IMR-90 (cell line): ENCODE measurements around the gene SETSIP. TPM values are rescaled to one million over a fixed set of nuclear protein-coding genes. Genes with fewer than 3 reads are reported as not detected.

Experiments used
- ATAC-seq: fragments of 200-7000 bp; cut with Tn5 transposase; 2 replicates; pipeline ENCODE4 v1.9.1; 2020; ENCODE audit warnings: low read depth, mild to moderate bottlenecking, moderate library complexity
- BruUV-seq: library from RNA; stranded (reverse); fragments of 400-500 nt; replicated peaks from 2 replicates; lab custom pipeline; 2021; lab: Mats Ljungman, UMichigan
- CTCF ChIA-PET: fragments of 300-600 bp; formaldehyde crosslinking; extraction: SDS; loops from one replicate; lab custom pipeline; 2021; ENCODE audit warnings: antibody characterized with exemption; lab: Yijun Ruan, JAX
- POLR2A ChIA-PET: fragments of 300-600 bp; sonication (Branson Sonifier 250); formaldehyde crosslinking; loops from one replicate; lab custom pipeline; 2022; ENCODE audit warnings: antibody characterized with exemption; ENCODE audit not compliant: unreplicated experiment; lab: Charles Lee
- DNase-seq: peaks from one replicate; pipeline ENCODE4 v3.0.0; 2013
- H2AFZ ChIP-seq: replicated peaks from 2 replicates; pipeline ENCODE3; 2013; ENCODE audit warnings: low read length, mild to moderate bottlenecking; ENCODE audit not compliant: poor library complexity
- H2AK5ac ChIP-seq: 2 replicates; pipeline ENCODE4 v1.6.1; 2013; ENCODE audit warnings: low read depth, low read length, inconsistent platforms
- H2AK9ac ChIP-seq: replicated peaks from 2 replicates; pipeline ENCODE3; 2013; ENCODE audit warnings: mild to moderate bottlenecking, low read depth, low read length, moderate library complexity; ENCODE audit not compliant: poor library complexity
- H2BK120ac ChIP-seq: 2 replicates; pipeline ENCODE4 v1.6.1; 2013; ENCODE audit warnings: low read depth, low read length, inconsistent platforms
- H2BK15ac ChIP-seq: 3 replicates; pipeline ENCODE4 v1.6.1; 2013; ENCODE audit warnings: low read depth, low read length, inconsistent platforms
- H2BK20ac ChIP-seq: 2 replicates; pipeline ENCODE4 v1.6.1; 2013; ENCODE audit warnings: low read depth, mild to moderate bottlenecking, inconsistent platforms, low read length, moderate library complexity
- H2BK5ac ChIP-seq: 2 replicates; pipeline ENCODE4 v1.6.1; 2013; ENCODE audit warnings: mild to moderate bottlenecking, low read depth, low read length, inconsistent platforms; ENCODE audit not compliant: poor library complexity, severe bottlenecking
- H3K14ac ChIP-seq: replicated peaks from 2 replicates; pipeline ENCODE4 v1.6.1; 2013; ENCODE audit warnings: low read depth, low read length, inconsistent platforms
- H3K18ac ChIP-seq: 2 replicates; pipeline ENCODE4 v1.6.1; 2013; ENCODE audit warnings: low read depth, low read length, control low read depth
- H3K23ac ChIP-seq: 2 replicates; pipeline ENCODE4 v1.6.1; 2013; ENCODE audit warnings: low read depth, low read length, inconsistent platforms
- H3K27ac ChIP-seq: 2 replicates; pipeline ENCODE4 v1.5.1; 2013; ENCODE audit warnings: mild to moderate bottlenecking, control low read depth, low read length; ENCODE audit not compliant: insufficient read depth
- H3K27me3 ChIP-seq: 2 replicates; pipeline ENCODE4 v1.6.1; 2013; ENCODE audit warnings: low read length; ENCODE audit not compliant: control insufficient read depth, insufficient read depth
- H3K36me3 ChIP-seq: 2 replicates; pipeline ENCODE4 v1.6.1; 2013; ENCODE audit warnings: low read length, mixed read lengths; ENCODE audit not compliant: control insufficient read depth, insufficient read depth
- H3K4ac ChIP-seq: 2 replicates; pipeline ENCODE4 v1.6.1; 2013; ENCODE audit warnings: low read depth, low read length, inconsistent platforms
- H3K4me1 ChIP-seq: 2 replicates; pipeline ENCODE4 v1.6.1; 2013; ENCODE audit warnings: low read length, mixed read lengths; ENCODE audit not compliant: control insufficient read depth, insufficient read depth
- H3K4me2 ChIP-seq: 2 replicates; pipeline ENCODE4 v1.6.1; 2013; ENCODE audit warnings: low read depth, mild to moderate bottlenecking, control low read depth, low read length, moderate library complexity
- H3K4me3 ChIP-seq: 2 replicates; pipeline ENCODE4 v1.5.1; 2013; ENCODE audit warnings: low read depth, mild to moderate bottlenecking, control low read depth, low read length, moderate library complexity; ENCODE audit not compliant: insufficient read depth
- H3K56ac ChIP-seq: 2 replicates; pipeline ENCODE4 v1.6.1; 2013; ENCODE audit warnings: low read length, inconsistent platforms; ENCODE audit not compliant: insufficient read depth; ENCODE audit errors: extremely low read depth
- H3K79me1 ChIP-seq, 2 experiments: 2 replicates each; pipeline ENCODE4 v1.6.1; 2013; ENCODE audit warnings: low read length in 2 of 2, inconsistent platforms in 1 of 2, low read depth in 1 of 2
- H3K9ac ChIP-seq: 2 replicates; pipeline ENCODE4 v1.6.1; 2013; ENCODE audit warnings: low read depth, low read length, control low read depth
- H3K9me1 ChIP-seq: 2 replicates; pipeline ENCODE4 v1.6.1; 2013; ENCODE audit warnings: low read length, inconsistent platforms; ENCODE audit not compliant: insufficient read depth
- H3K9me3 ChIP-seq: 2 replicates; pipeline ENCODE4 v1.6.1; 2013; ENCODE audit warnings: low read length; ENCODE audit not compliant: control insufficient read depth, insufficient read depth
- H4K20me1 ChIP-seq: 2 replicates; pipeline ENCODE4 v1.6.1; 2013; ENCODE audit warnings: low read length, inconsistent platforms; ENCODE audit not compliant: insufficient read depth
- H4K5ac ChIP-seq: 2 replicates; pipeline ENCODE4 v1.6.1; 2013; ENCODE audit warnings: mild to moderate bottlenecking, low read depth, low read length, control low read depth
- H4K8ac ChIP-seq, 2 experiments: 2 replicates each; pipeline ENCODE4 v1.6.1; 2013; ENCODE audit warnings: low read depth in 2 of 2, low read length in 2 of 2, control low read depth in 1 of 2, inconsistent platforms in 1 of 2
- H4K91ac ChIP-seq: 2 replicates; pipeline ENCODE4 v1.6.1; 2013; ENCODE audit warnings: low read depth, low read length, inconsistent platforms; ENCODE audit not compliant: insufficient read depth
- CEBPB ChIP-seq: IDR thresholded peaks from 2 replicates; pipeline ENCODE4 v1.6.1; 2012; ENCODE audit warnings: low read depth, low read length, improper control_type of control experiment
- ELK1 ChIP-seq: fragments of 150-350 bp; IDR thresholded peaks from 2 replicates; pipeline ENCODE4 v1.6.1; 2016; ENCODE audit warnings: low read depth, mild to moderate bottlenecking, low read length, moderate library complexity, borderline replicate concordance
- MAZ ChIP-seq: IDR thresholded peaks from 2 replicates; pipeline ENCODE4 v1.6.1; 2012; ENCODE audit warnings: low read depth, mild to moderate bottlenecking, low read length, improper control_type of control experiment, moderate library complexity, borderline replicate concordance
- dilution Hi-C: fragments of 300-500 bp; cut with HindIII; formaldehyde crosslinking; loops from one replicate; pipeline ENCODE4 v1.14.3; 2018; ENCODE audit warnings: low sequenced_read_pairs; ENCODE audit not compliant: unreplicated experiment
- in situ Hi-C: fragments of 300-500 bp; cut with MboI; formaldehyde crosslinking; loops from 3 replicates; pipeline ENCODE4 v1.14.3; 2019; ENCODE audit warnings: low sequenced_read_pairs, inconsistent platforms, mixed read lengths
- intact Hi-C: fragments of 100-400 bp; cut with micrococcal nuclease; formaldehyde crosslinking; loops from 2 replicates; pipeline ENCODE4 v1.10.0; 2022
- polyA plus RNA-seq, 3 experiments: library from polyadenylated mRNA; depleted of rRNA; stranded (reverse); fragments of >200 nt; gene quantifications; 2 replicates each; pipeline ENCODE4 v1.2.3, GENCODE V29; 2012; ENCODE audit warnings: low replicate concordance in 1 of 3
- total RNA-seq: library from RNA; depleted of rRNA; stranded (reverse); fragments of >200 nt; gene quantifications from 2 replicates; pipeline ENCODE4 v1.2.3, GENCODE V29; 2012

The SETSIP gene
- total and polyA plus RNA-seq, 2 of the 4 experiments (the other 2 are of a cell fraction), result not detected

DNA sequence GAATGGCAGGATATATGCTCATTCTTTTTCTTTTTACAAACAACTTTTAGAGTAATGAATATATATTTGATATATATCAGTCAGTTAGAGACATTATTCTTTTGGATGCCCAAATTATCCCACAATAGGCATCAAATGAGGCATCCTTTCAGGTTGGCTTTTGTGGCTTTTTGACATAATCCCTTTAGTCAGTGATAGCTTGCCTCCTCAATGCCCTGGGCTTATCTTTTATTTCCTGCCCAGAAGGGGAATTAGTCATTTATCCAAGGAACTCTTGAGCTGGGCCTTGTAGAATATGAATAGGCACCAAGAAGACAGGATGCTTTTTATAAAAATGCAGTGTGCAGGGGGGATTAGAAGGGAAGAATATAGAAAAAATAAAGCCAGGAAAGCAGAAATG lies 23.3 kb downstream of the SETSIP start:
- no peaks in the 10 kb centered on the region for H3K4me1 ChIP-seq
- no peak overlapping the region for H3K14ac ChIP-seq
- no peak overlapping the region for H3K4me2 ChIP-seq
- H3K4me3 ChIP-seq, result no peak overlapping the region
- H2AK9ac ChIP-seq, result no peak overlapping the region
- intact Hi-C loops (no loop called here), dilution Hi-C loops (no loop called here), in situ Hi-C loops (no loop called here)
- H2AK5ac ChIP-seq, result no peak overlapping the region
- H3K56ac ChIP-seq, result no peak overlapping the region
- ChIA-PET POLR2A (no interaction called here), CTCF (no interaction called here)
- BruUV-seq, result no TSS peak
- ATAC-seq (no peak), DNase-seq (no peak)
- H3K36me3 ChIP-seq, result no peaks in the 10 kb centered on the region
- no peaks in the 10 kb centered on the region for H3K9me3 ChIP-seq
- no peaks in the 10 kb centered on the region for H3K9me1 ChIP-seq
- H3K27ac ChIP-seq, result no peak overlapping the region
- no peak overlapping the region for H3K23ac ChIP-seq
- H3K4ac ChIP-seq, result no peak overlapping the region
- H3K18ac ChIP-seq, result no peak overlapping the region
- H2BK20ac ChIP-seq, result no peak overlapping the region
- no peak overlapping the region for H3K9ac ChIP-seq
- no peak overlapping the region for H4K8ac ChIP-seq
- H2BK120ac ChIP-seq, result no peak overlapping the region
- H4K20me1 ChIP-seq, result no peaks in the 10 kb centered on the region
- TF ChIP-seq ELK1 (no peak), MAZ (no peak), CEBPB (no peak)
- no peaks in the 10 kb centered on the region for H3K27me3 ChIP-seq
- no peak overlapping the region for H2BK15ac ChIP-seq
- no peaks in the 10 kb centered on the region for H3K79me1 ChIP-seq
- no peak overlapping the region for H4K5ac ChIP-seq
- H4K91ac ChIP-seq, result no peak overlapping the region
- no peak overlapping the region for H2BK5ac ChIP-seq
- no peak overlapping the region for H2AFZ ChIP-seq
